HG02759 (cell line): ENCODE data around the gene CACNB2.

ENCODE experiments used
- ATAC-seq: cut with Tn5 transposase; IDR thresholded peaks from one replicate; pipeline ENCODE4 v1.9.1; 2021; ENCODE audit warnings: mild to moderate bottlenecking, moderate library complexity; ENCODE audit not compliant: unreplicated experiment

Gene CACNB2

DNA sequence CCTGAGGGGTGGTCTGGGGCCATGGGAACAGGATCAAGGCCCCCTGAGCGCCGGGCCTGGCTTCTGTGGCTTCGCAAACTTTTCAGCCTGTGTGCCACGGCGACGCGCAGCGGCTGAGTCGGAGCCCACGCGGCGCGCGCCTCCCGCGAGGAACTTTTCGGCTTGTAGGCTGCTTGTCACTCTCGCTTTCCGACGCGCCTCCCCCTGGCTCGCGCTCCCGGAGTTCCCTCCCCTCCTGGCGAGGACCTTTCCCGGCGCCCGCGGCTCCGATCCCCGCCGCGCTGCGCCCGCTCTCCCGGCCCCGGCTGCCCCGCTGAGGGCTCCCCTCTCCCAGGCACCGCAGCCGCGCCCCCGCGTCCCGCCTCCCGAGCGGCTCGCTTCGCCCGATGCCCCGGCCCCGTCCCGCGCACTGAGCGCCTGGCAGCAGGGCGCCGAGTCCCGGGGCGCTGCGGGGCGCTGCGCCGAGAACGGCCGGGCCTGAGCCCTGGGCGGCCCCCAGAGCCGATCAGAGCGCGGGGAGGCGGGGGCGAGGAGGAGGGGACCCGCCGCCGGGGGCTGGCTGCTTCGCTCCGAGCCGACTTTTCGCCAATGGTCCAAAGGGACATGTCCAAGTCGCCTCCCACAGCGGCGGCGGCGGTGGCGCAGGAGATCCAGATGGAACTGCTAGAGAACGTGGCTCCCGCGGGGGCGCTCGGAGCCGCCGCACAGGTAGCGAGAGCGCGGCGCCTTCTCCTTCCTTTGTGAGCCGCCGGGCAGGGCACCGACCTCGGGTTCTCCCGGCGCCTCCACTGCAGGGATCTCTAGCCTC is at the start of gene CACNB2:
TSS of gene CACNB2 (plus strand) at position 276 of the 808 bp plus-strand sequence.
- no peak for ATAC-seq

GRCh38 chr10:18094332-18094731 is 45.9 kb upstream of the CACNB2 start:
- ATAC-seq, result no peak

GRCh38 chr10:18094793-18095192 is 45.4 kb upstream of the CACNB2 start:
- no peak for ATAC-seq

GRCh38 chr10:18097524-18097923 is 42.7 kb upstream of the CACNB2 start:
- no peak for ATAC-seq

GRCh38 chr10:18098201-18098600 is 42.0 kb upstream of the CACNB2 start:
- no peak for ATAC-seq

DNA sequence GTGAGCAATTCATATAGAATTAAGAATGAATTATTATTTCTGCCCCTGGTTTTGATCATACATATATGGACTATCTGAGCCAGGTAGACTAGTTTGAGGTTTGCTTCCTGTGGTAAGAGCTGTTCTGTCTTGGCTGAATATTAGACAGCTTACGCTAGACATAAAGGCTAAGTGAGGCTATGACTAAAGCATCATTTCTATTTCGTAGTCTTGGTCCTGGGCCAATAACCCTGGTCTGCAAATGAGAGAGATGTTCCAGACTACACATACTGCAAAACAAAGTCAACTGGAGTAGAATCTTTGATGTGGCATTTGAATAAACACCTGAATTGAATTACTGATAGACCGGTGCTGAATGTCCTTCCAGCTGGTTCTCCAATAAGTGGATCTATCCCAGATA is 40.8 kb upstream of the CACNB2 start:
- ATAC-seq, result no peak

- ATAC-seq, result no peak
Observed at GRCh38 chr10:18100669-18101068, 39.6 kb upstream of the CACNB2 start.

GRCh38 chr10:18102404-18102803 is 37.8 kb upstream of the CACNB2 start:
- ATAC-seq, result no peak

DNA sequence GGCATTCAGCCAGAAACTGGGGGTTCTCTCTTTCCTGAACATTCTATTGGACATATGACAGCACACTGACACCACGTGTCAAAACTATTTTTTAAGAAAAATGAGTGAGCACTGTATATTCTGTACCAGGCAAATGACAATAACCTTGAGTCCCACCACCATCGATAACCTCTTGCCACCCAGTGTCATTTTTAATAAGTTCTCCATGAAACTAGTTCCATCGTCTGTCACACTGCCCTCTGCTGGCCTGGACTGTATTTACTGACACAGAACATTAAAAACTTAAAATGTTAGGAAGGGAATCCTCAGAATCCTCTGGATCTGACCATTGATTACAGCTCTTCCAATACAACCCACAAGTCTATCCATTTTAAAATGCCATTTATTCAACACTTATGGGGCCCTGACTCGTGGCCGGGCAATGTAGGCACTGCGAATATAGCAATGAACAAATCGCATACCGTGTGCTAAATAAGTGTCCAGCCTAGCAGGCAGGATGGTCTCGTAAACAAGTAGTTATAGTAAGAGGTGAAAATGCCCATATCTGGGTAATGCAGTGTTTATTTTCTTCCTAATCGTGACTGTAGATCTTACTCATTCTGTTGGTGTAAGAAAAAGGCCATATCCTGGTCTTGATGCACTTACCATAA is 35.9 kb upstream of the CACNB2 start:
- ATAC-seq, result no peak

DNA sequence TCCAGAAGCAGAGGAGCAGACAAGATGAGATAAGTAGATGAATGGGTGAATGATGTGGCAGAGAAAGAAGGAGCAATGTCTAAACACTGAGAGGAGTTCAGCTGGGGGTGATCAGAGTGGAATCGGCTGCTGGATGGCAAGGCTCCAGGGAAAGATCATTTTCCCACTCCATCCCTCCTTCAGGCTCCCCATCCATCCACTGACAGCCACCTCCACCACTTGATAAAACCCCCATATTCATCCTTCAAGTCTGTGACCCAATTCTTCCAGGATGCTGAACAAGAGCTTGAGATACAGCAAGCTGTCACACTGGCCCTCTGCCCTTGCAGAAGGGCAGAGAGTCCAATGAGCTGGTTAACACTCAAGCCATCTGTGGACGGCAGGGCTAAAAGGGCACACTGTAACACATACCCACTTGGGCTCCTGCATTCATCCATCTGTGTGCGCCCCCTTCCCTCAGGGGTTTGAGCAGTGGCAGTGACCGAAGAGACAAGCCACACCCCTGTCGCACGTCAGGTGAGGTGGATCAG is 30.8 kb upstream of the CACNB2 start:
- no peak for ATAC-seq

GRCh38 chr10:18113881-18114280 is 26.3 kb upstream of the CACNB2 start:
- no peak for ATAC-seq

DNA sequence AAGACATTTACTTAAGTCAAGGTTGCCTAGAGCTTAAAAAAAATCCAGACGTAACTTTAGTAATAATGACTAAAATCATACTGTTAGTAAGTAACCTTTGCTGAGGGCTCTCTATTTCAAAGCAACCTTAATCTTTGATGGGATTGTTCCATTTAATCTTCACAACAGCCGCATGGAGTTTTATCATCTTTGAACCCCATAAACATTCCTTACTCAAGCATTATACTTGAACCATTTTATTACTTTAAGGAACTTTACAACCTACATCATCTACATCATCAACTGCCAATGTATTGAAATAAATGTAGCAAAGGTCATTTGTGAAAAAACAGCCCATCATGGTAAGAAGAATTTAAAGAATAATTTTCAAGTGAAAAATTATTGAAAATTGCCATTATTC is 22.9 kb upstream of the CACNB2 start:
- no peak for ATAC-seq

DNA sequence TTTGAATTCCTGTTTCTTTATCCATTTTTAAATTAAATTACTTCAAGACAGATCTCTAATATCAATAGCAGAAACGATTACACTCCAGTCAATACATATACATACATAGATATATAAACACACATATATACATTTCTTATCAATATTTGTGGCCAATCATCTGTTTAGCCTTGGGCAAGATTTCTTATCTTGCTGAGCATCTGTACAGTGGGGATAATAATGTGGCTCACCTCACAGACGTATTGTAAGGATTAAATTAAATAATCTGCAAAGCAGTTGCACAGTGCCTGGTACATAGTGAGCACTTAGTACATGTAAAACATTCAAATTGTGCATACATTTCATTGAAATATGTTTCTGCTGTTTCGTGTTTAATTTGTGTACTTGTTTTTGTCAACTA is 17.5 kb upstream of the CACNB2 start:
- no peak for ATAC-seq

DNA sequence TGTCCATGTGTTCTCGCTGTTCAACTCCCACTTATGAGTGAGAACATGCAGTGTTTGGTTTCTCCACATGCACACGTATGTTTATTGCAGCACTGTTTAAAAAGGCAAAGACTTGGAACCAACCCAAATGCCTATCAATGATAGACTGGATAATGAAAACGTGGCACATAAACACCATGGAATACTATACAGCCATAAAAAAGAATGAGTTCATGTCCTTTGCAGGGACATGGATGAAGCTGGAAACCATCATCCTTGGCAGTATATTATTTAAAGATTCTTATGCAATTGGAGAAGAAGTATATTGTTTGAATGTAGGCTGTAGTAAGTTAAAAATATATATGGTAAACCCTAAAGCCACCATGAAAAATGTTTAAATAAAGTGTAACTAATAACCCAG is 7.2 kb upstream of the CACNB2 start:
- ATAC-seq, result no peak

- ATAC-seq, result no peak
Observed at GRCh38 chr10:18134509-18134908, 5.7 kb upstream of the CACNB2 start.

- no peak for ATAC-seq
Observed at GRCh38 chr10:18134921-18135320, 5.3 kb upstream of the CACNB2 start.

DNA sequence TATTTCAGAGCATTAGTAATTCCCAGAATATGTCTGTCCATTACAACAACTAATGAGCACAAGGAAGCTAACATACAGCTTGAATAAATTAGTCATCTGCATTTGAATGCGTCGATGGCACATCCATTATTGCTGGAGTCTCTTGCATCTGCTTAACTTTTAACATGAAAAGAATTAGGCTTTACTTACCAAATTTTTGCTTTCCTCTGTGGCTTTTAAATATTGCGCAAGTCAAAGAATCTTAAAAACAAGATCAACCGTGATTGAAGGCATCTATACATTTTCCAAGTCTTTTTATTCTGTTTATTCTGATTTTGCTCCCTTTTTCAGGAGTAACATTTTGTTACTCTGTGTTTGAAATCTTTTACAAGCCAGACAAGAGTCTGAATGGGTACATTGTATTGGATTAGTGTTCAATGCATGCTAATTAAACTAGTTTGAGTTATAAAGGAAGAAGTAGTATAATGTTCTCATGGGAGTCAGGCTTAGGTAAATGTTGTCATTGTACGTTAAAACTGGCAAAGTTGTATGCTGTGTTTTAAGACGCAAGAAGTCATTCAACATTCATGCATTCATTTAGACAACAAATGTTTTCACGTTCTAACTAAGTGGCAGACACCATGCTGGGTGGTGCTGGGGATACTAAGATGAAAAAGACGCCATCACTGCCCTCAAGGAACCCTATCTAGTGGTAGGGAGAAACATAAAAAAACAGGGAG is 4.0 kb upstream of the CACNB2 start:
- ATAC-seq, result no peak

- ATAC-seq, result no peak
Observed at GRCh38 chr10:18137111-18137510, 3.1 kb upstream of the CACNB2 start.

- no peak for ATAC-seq
Observed at GRCh38 chr10:18140957-18141845, 977 bp downstream of the CACNB2 start.

DNA sequence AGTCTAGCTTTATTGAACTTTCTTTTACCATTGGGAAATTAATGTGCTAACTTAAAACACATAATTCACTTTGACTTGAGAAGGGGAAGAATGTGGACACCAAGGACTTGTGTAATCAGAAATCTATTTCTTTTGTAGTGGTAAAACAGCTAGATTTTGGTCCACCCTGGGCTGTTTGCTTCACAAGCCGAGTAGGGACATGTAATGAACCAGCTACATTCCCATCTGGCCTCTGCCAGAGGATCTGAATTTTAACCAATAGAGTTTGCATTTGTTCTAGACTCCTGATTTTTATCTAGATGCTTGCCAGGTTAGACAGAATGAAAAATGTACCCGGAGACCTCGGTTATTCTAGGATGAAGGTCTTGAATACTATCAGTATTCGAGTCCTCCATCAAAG is 1.9 kb downstream of the CACNB2 start:
- ATAC-seq, result no peak

DNA sequence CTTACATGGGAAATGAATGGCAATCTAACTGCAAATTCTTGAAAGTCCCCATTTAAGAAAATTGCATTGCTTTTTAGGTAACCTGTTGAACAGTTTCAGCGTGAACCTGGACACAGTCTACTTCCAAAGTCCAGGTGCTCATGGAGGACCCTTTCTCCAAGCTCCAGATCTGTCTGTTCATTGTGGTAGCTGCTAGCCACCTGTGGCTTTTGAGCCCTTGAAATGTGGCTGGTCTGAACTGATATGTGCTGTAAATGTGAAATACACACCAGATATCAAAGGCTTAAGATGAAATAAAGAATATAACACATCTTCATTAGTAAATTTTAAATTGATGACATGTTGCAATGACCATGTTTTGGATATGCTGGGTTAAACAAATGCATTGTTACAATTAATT is 4.2 kb downstream of the CACNB2 start:
- no peak for ATAC-seq
